Activated CD4-positive, alpha-beta T cell treated with anti-CD3 and anti-CD28 coated beads, Interleukin-2, amount 50 U/mL, for 16 hours (primary cell): ENCODE measurements around the gene PECR.
"Not testable (repeated sequence)": the region's sequence is repeated elsewhere in the genome, so short reads cannot be mapped to it uniquely, and the experiment has no call there.

Experiments used
- DNase-seq: peaks from one replicate; pipeline ENCODE4 v3.0.0-alpha.2; 2020

PECR gene

DNA sequence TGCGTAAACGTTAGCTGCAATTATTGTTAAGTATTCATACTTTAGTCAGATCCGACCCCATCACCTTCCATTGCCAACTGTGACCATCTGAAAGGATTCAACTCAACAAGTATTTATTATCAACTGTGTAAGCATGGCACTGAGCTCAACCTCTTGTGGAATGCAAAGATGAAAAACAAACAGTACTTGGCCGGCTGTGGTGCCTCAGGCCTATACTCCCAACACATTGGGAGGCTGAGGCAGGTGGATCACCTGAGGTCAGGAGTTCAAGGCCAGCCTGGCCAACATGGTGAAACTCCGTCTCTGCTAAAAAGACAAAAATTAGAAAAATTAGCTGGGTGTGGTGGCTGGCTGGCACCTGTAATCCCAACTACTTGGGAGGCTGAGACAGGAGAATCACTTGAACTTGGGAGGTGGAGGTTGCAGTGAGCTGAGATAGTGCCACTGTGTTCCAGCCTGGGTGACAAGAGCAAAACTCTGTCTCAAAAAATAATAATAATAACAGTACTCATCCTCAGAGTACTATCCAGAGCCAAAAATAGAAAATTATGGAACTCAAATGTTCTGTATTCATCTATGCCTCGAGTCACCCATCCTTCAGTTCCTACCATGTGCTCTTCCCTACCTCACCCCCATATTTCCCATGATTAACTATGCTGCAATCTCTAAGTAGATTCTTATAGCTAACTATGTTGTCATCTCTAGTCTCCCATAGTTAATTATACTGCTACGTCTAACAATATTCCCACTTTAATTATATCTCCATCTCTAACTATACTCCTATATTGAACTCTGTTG lies 59.6 kb downstream of the PECR start:
- no peak for DNase-seq

- no peak for DNase-seq
Measured at GRCh38 chr2:216018709-216019108, 62.9 kb downstream of the PECR start.

- DNase-seq, result peak; percentile 88
Measured at GRCh38 chr2:216017365-216017764, 64.2 kb downstream of the PECR start.

DNA sequence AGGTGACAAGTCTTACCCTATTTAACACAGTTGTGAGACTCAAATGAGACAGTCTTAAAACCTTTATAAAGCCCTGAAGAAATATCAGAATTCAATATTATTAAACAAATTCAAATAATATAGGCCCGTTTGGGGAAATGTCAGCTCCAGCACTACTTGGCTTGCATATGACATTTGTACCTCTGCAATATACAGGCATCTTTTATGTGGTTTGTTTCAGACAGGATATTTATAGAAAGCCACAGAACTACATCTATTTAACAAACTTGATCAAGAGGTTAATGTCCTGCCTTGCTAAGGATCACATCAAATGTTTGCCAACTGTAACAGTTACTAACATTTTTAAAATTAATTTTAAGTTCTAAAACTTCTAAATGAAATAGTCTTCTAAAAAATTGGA lies 65.0 kb downstream of the PECR start:
- DNase-seq, result no peak

GRCh38 chr2:216015722-216016464 lies 65.7 kb downstream of the PECR start:
- peak; percentile 88 for DNase-seq

- DNase-seq, result no peak
Measured at GRCh38 chr2:216014986-216015385, 66.6 kb downstream of the PECR start.

- no peak for DNase-seq
Measured at GRCh38 chr2:216014006-216014405, 67.6 kb downstream of the PECR start.

- DNase-seq, result peak; percentile 91
Measured at GRCh38 chr2:216013080-216013909, 68.3 kb downstream of the PECR start, which contains the start of gene MREG. Gene MREG, minus strand, starts transcription at chr2:216013551. Its CDS starts 224 bp downstream, at chr2:216013327.

- DNase-seq, result no peak
Measured at GRCh38 chr2:216012830-216013079, 68.9 kb downstream of the PECR start.

GRCh38 chr2:216012133-216012829 lies 69.3 kb downstream of the PECR start:
- no peak for DNase-seq

DNA sequence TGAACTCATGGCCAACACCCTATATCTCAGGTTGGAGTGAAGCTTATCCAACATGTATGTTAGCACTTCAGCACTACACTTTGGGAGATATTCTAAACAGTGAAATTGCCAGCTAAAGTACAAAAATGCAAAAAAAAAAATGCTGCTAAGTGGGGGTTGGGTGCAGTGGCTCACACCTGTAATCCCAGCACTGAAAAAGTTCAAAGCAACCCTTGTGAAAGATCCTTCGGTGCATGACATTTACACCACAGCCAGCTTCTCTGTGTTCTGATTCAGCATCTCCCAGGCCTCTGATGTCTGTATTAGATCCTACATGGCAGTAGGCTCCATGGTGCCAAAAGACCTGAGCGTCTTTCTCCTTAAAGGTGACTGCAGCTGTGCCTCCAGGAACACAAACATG lies 72.4 kb downstream of the PECR start:
- DNase-seq, result not testable (repeated sequence)

- DNase-seq, result no peak
Measured at GRCh38 chr2:216008387-216008786, 73.2 kb downstream of the PECR start.

DNA sequence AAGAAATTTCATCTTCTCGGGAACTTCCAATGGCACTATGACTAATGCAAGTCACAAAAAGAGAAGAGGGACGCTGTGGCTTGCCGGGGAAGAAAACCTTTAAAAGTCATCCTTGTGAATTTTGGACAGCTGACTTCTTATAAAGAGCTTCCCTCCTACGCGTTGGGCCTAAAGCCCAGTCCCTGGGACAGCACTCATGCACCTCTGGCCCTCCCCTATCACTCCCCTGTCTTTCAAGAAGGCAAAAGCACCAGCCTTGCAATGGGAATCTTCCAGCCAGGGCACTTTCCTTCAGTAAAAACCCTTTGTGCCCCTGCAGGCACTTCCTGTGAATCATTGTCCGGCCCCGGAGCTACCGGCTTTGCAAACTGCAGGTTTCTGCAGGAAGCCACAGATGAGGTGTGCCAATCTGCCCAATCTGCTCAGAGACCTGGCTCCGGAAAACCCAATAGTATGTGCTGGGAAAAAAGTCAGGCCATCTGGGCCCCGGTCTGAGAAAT lies 75.4 kb downstream of the PECR start:
- peak; percentile 85 for DNase-seq

DNA sequence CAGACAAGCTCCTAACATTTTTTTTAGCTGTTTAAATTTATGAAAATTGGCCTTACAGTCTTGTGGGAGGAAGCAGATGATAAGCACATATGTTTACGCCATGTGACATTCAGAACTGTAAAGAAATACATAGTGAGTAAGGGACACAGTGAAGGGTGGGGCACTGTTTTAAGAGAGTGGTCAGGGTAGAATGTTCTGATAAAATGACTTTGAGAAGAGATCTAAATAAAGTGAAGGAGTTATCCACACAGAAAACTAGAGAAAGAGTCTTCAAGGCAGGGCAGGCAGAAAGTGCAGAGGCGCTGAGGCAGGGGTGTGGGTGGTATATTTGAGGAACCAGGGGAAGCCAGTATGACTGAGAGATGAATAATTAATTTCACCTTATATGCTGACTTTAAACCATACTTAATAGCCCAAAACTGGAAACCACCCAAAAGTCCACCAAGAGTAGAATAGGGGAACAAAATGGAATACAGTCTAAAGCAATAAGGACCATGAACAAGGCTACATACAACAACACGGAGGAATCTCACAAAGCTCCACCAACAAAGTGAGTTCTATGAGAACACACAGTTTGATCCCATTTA lies 76.8 kb downstream of the PECR start:
- DNase-seq, result no peak

GRCh38 chr2:216003876-216004696 lies 77.5 kb downstream of the PECR start:
- DNase-seq, result no peak

DNA sequence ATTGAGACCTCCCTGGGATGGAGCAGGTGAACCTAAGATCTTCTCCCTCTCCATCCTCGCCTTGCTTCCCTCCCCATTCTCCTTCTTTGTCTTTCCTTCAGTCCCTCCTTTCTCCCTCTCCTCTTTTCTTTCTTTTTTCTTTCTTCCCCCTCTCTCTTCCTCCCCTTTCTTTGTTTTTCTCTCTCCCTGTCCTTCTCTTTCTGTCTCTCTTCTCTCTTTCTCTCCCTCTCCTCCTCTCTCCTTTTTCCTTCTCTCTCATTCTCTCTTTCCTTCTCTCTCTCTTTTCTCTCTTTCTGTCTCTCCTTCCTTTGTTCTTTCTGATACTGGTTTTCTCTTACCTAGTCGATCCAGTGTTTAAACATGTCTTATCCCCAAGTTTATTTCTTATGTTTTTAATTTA lies 78.9 kb downstream of the PECR start:
- no peak for DNase-seq

GRCh38 chr2:216002101-216002678 lies 79.4 kb downstream of the PECR start:
- DNase-seq, result no peak

DNA sequence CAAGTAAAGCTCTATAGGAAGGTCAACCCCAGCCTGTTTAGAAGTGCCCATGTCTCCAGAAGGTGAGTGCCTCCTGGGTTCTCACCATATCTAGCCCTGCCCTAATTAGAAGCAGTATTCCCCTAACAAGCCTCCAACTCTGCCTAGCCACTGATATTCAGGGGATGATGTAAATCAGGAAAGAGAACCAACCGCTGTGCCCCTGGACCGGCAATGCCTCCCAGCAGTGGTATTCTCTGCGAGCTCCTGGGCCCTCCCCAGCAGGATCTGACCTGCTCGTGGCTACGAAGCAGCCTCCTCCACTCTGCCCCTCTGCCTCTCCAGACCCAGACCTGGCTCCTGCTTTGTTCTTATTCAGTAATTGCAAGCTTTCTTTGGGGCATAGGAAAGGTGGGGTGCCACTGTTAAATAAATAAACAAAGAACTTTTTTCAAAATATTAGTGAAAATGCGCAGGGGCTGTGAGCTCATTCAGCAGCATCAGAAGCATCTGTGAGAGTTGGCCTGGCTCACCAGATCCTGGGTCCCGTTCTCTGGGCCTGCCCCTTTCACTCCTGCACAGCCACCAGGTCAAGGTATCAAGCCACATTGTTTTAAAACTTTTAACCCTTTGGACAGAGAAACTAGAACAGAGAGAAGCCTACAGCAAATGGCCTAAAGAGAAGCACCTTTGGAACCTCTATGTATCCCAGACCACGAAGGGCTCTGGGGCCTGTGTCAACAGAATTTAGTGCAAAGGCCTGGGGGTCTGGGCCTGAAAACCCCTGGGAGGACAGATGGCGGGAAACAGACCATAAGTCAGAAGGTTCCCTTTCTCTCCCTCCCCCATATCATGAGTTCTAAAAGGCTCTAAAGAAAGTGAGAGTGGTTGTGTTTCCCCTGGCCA lies 80.2 kb downstream of the PECR start:
- no peak for DNase-seq

GRCh38 chr2:215998636-215999035 lies 83.0 kb downstream of the PECR start:
- DNase-seq, result no peak

DNA sequence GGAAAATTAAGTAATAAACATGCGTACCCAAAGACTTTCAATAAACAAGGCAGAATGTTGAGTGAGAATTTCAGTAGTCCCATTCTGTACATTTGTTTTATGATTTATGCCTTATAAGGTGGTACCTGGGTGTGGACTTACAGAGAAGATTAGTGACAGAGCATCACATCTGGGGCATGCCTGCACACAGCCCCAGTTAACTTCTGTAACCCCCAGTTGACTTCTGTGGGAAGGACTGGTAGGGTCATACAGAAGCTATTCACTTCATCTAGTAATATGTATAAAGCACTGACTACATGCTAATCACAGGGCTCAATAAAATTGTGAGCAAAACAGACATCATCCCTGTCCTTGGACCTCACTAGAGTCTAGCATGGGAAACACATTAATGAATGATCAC lies 84.4 kb downstream of the PECR start:
- DNase-seq, result no peak
